Kidney (tissue), 14 donors: ENCODE results near the gene CNOT6. TPM values are rescaled to one million over a fixed set of nuclear protein-coding genes. Genes with fewer than 3 reads are reported as not detected.
"Not testable (repeated sequence)": the region's sequence is repeated elsewhere in the genome, so short reads cannot be mapped to it uniquely, and the experiment has no call there.

Experiments
- DNase-seq, 5 donors: peaks; one replicate each; pipeline ENCODE4 v3.0.0-alpha.2; 2013 to 2020
- FAIRE-seq: peaks from 2 replicates; lab custom pipeline; 2012; peaks lifted over from hg19 to GRCh38; lab: Jason Lieb, UNC
- H3K27ac ChIP-seq, 2 donors: one replicate each; pipeline ENCODE4 v1.7.0; 2013; ENCODE audit warnings: low read depth in 2 of 2, low read length in 2 of 2, inconsistent platforms in 1 of 2
- H3K27me3 ChIP-seq: one replicate; pipeline ENCODE4 v1.7.1; 2013; ENCODE audit warnings: low read length, inconsistent platforms; ENCODE audit not compliant: control insufficient read depth, insufficient read depth
- H3K36me3 ChIP-seq, 3 donors: one replicate each; pipeline versions ENCODE4 v1.7.0 to v1.7.1; 2013; ENCODE audit warnings: low read length in 3 of 3, control low read depth in 1 of 3, inconsistent platforms in 1 of 3; ENCODE audit not compliant: insufficient read depth in 3 of 3, control insufficient read depth in 2 of 3
- H3K4me1 ChIP-seq, 3 donors: one replicate each; pipeline versions ENCODE4 v1.7.0 to v1.7.1; 2013; ENCODE audit warnings: low read length in 3 of 3, inconsistent platforms in 1 of 3, low read depth in 1 of 3; ENCODE audit not compliant: control insufficient read depth in 2 of 3, insufficient read depth in 2 of 3
- H3K4me3 ChIP-seq, 3 donors: one replicate each; pipeline versions ENCODE4 v1.7.0 to v1.8.1; 2013; ENCODE audit warnings: low read length in 3 of 3, control low read depth in 1 of 3, inconsistent platforms in 1 of 3
- H3K9ac ChIP-seq, 3 donors: one replicate each; pipeline versions ENCODE4 v1.7.0 to v1.7.1; 2013; ENCODE audit warnings: low read length in 3 of 3, control low read depth in 1 of 3, inconsistent platforms in 1 of 3
- H3K9me3 ChIP-seq, 3 donors: one replicate each; pipeline versions ENCODE4 v1.7.0 to v1.7.1; 2013; ENCODE audit warnings: low read length in 3 of 3, control low read depth in 1 of 3, inconsistent platforms in 1 of 3; ENCODE audit not compliant: control insufficient read depth in 2 of 3, insufficient read depth in 1 of 3
- CTCF ChIP-seq: IDR thresholded peaks from 3 replicates; pipeline ENCODE4 v1.5.1; 2012; ENCODE audit warnings: mild to moderate bottlenecking, moderate library complexity, borderline replicate concordance; ENCODE audit not compliant: insufficient read depth; ENCODE audit errors: extremely low read depth
- intact Hi-C: fragments of 100-400 bp; cut with DNase I; formaldehyde crosslinking; loops from one replicate; pipeline ENCODE4 v1.11.1; 2022
- polyA plus RNA-seq: library from polyadenylated mRNA; stranded (reverse); fragments of 350-450 nt; fragmentation: Illumina TruSeq; extraction: RNeasy Lipid Tissue Mini Kit (QIAGEN cat#74804); gene quantifications from one replicate; pipeline ENCODE4 v1.2.3, GENCODE V29; 2014; ENCODE audit warnings: low read depth, low replicate concordance; ENCODE audit not compliant: insufficient read depth
- total RNA-seq: library from RNA; stranded (reverse); fragmentation: NEBNext Ultra II Directional; extraction: Animal tissue kit (Norgen Biotek cat#: 25700); gene quantifications from one replicate; pipeline ENCODE4 v1.2.1, GENCODE V29; 2021
- donor health status: control.
- donor health status: control.
- donor health status: control.
- donor health status: control.
- donor health status: control.
- donor health status: DM: yes; HTN: yes; CAD: no.
- donor health status: Normal renal cell carcinoma (clear cell type).

CNOT6 gene
- total and polyA plus RNA-seq, 2 donors from 2014 or later: 5.9 to 25.7 TPM

DNA sequence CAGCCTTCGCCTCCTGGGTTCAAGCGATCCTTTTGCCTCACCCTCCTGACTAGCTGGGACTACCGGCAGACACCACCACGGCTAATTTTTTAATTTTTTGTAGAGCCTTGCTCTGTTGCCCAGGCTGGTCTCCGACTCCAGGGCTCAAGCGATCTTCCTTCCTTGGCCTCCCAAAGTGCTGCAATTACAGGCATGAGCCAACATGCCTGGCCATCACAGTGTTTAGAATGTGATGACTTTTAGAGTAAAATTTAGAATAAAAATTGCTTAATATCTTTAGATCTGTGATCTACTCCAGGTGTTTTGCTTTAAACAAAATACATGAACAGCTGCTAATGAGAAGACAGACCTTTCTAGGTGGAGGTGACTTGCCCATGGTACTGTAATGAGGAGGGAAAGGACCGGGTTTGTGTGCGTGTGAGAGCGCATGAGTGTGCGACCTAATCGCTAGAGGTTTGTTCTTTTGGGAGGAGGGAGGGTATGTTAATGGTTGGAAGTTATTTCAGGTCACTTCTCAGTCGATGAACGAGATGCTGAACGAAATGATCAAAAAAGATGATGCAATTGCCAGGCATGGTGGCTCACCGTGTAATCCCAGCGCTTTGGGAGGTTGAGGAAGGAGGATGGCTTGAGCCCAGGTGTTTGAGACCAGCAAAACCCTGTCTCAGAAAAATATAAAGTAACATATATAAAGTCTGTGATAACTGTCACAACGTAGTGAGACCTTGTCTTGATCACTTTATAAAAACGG lies 2.0 kb downstream of the CNOT6 start:
- no peak for FAIRE-seq
- H3K4me3 ChIP-seq: no peak overlapping the region
- H3K27me3 ChIP-seq: no peaks in the 10 kb centered on the region
- no peak overlapping the region for H3K9ac ChIP-seq
- TF ChIP-seq CTCF: no peak
- H3K9me3 ChIP-seq: no peaks in the 10 kb centered on the region
- intact Hi-C loops: no loop called here
- no peaks in the 10 kb centered on the region for H3K36me3 ChIP-seq
- H3K4me1 ChIP-seq: peaks cover 0 to 7% (median 0%) of the 10 kb centered on the region in 3 donors
- H3K27ac ChIP-seq: no peak overlapping the region
- no peak for DNase-seq

GRCh38 chr5:180496806-180497205 lies 2.6 kb downstream of the CNOT6 start:
- H3K27ac ChIP-seq, H3K36me3 ChIP-seq, DNase-seq, FAIRE-seq, H3K4me1 ChIP-seq, H3K9me3 ChIP-seq, H3K9ac ChIP-seq, H3K4me3 ChIP-seq, intact Hi-C loops, H3K27me3 ChIP-seq: not testable (repeated sequence)

- DNase-seq, H3K4me3 ChIP-seq, H3K9ac ChIP-seq, H3K4me1 ChIP-seq, H3K36me3 ChIP-seq, H3K27me3 ChIP-seq, intact Hi-C loops, H3K9me3 ChIP-seq, FAIRE-seq, H3K27ac ChIP-seq: not testable (repeated sequence)
These were observed 3.7 kb downstream of the CNOT6 start for GRCh38 chr5:180497865-180498264.

DNA sequence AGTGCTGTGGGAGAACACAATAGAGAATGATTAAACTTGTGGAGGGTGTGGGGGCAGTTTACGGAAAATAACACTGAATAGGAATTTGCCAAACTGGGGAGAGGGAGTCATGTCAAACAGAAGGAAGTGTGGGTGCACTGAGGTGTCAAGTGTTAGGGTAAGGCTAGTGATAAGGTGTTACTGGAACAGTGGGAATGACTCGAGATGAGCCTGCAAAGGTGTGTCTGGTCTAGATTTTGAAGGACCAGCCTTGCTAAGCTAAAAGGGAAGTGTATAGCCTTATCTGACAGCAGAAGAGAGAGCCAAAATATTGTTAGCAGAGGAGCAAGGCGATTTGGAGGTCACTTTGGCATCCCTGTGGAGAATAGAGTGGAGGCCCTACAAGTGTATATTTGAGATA lies 4.2 kb downstream of the CNOT6 start:
- intact Hi-C loops: no loop called here
- no peak overlapping the region for H3K9ac ChIP-seq
- H3K4me1 ChIP-seq: peaks cover 0 to 7% (median 3%) of the 10 kb centered on the region in 3 donors
- H3K36me3 ChIP-seq: no peaks in the 10 kb centered on the region
- H3K4me3 ChIP-seq: no peak overlapping the region
- FAIRE-seq (no peak), DNase-seq (no peak)
- no peak overlapping the region for H3K27ac ChIP-seq
- TF ChIP-seq CTCF: no peak
- H3K27me3 ChIP-seq: no peaks in the 10 kb centered on the region
- H3K9me3 ChIP-seq: no peaks in the 10 kb centered on the region
